ENCODE results near the gene HEATR1. TPM values are rescaled to one million over a fixed set of nuclear protein-coding genes. Genes with fewer than 3 reads are reported as not detected.
"Not testable (repeated sequence)": the region's sequence is repeated elsewhere in the genome, so short reads cannot be mapped to it uniquely, and the experiment has no call there.

The HEATR1 gene
- total and polyA plus RNA-seq, 9 donors = 13.3 to 23.1 (median 19.0) TPM

DNA sequence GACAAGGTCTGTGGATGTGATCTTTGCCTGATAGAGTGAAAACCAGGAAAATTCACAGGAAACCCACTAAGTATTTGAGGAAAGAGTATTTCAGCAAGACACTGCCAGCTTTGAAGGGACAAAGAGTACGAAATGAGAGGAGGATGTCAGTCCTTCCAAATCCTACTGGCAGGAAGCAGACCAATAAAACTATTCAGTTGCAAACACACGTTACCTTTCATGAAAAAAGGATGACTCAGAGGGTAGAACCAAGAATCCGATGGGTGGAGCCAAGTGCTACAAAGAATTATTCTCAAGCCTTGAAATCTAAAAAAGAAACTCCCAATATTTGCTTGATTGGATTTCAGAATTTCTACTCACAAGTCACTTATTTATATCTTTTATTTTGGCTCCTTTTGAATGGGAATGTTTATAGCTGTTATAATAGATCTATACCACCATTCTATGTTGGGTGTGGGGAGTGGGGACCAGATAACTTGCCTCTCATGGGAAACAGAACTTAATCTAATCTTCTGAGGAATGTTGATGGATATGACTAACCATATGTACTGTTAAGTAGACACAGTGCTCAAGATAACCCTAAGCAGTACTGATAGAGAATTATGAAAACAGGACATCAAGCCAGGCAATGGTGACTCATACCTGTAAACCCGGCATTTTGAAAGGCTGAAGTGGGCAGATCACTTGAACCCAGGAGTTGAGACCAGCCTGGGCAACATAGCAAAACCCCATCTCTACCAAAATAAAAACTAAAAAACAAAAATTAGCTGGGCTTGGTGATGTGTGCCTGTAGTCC lies 19.3 kb upstream of the HEATR1 start:
- H3K27me3 ChIP-seq (ENCODE audit: control insufficient read depth, insufficient read depth, low read length) = no peaks in the 10 kb centered on the region
- no peak overlapping the region for H3K4me3 ChIP-seq (ENCODE audit: low read length)
- 40% methylated on average over 1 of the region's 4 CpGs for WGBS (ENCODE audit: insufficient coverage)
- no peak overlapping the region for H3K27ac ChIP-seq (ENCODE audit: low read length)
- H3K4me1 ChIP-seq (ENCODE audit: control insufficient read depth, insufficient read depth, low read length) = peaks cover 5% of the 10 kb centered on the region
- no peak for DNase-seq
- H3K36me3 ChIP-seq (ENCODE audit: control insufficient read depth, insufficient read depth, low read length) = no peaks in the 10 kb centered on the region
- peaks cover 2% of the 10 kb centered on the region for H3K9me3 ChIP-seq (replicated peaks; ENCODE audit: control insufficient read depth, low read depth, low read length)

- DNase-seq = no peak
- no peak overlapping the region for H3K4me3 ChIP-seq (ENCODE audit: low read length)
- H3K27ac ChIP-seq (ENCODE audit: low read length) = no peak overlapping the region
- WGBS (ENCODE audit: insufficient coverage) = 40% methylated on average over 2 of the region's 3 CpGs
- no peaks in the 10 kb centered on the region for H3K27me3 ChIP-seq (ENCODE audit: control insufficient read depth, insufficient read depth, low read length)
- peaks cover 5% of the 10 kb centered on the region for H3K4me1 ChIP-seq (ENCODE audit: control insufficient read depth, insufficient read depth, low read length)
- peaks cover 2% of the 10 kb centered on the region for H3K9me3 ChIP-seq (replicated peaks; ENCODE audit: control insufficient read depth, low read depth, low read length)
- H3K36me3 ChIP-seq (ENCODE audit: control insufficient read depth, insufficient read depth, low read length) = no peaks in the 10 kb centered on the region
Observed at GRCh38 chr1:236622407-236622806, 18.1 kb upstream of the HEATR1 start.

- H3K4me1 ChIP-seq (ENCODE audit: control insufficient read depth, insufficient read depth, low read length) = peaks cover 10% of the 10 kb centered on the region
- H3K36me3 ChIP-seq (ENCODE audit: control insufficient read depth, insufficient read depth, low read length) = no peaks in the 10 kb centered on the region
- WGBS (ENCODE audit: insufficient coverage) = 59% methylated on average over 2 of the region's 6 CpGs
- no peaks in the 10 kb centered on the region for H3K27me3 ChIP-seq (ENCODE audit: control insufficient read depth, insufficient read depth, low read length)
- H3K9me3 ChIP-seq (replicated peaks; ENCODE audit: control insufficient read depth, low read depth, low read length) = peaks cover 2% of the 10 kb centered on the region
- no peak overlapping the region for H3K4me3 ChIP-seq (ENCODE audit: low read length)
- peak; percentile 35 for DNase-seq
- H3K27ac ChIP-seq (ENCODE audit: low read length) = peak overlapping the region; percentile 83
Observed at GRCh38 chr1:236619398-236619797, 15.1 kb upstream of the HEATR1 start.

DNA sequence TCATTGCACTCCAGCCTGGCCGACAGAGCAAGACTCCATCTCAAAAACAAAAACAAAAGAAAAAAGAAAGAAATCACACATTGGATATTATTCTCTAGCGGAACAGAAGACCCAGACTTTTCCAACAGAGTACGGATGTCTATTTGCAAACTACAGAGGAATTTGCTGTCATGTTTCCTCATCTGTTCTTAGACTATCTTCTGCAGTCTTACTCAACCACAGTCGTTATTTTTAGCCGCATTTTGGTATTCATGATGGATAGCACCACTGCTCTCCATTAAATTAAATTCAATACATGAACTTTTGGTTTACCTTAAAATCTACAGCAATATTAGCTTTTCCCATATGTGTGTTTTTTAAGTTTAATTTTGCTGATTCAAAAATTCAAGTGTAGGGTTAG lies 14.2 kb upstream of the HEATR1 start:
- peaks cover 2% of the 10 kb centered on the region for H3K9me3 ChIP-seq (replicated peaks; ENCODE audit: control insufficient read depth, low read depth, low read length)
- H3K27me3 ChIP-seq (ENCODE audit: control insufficient read depth, insufficient read depth, low read length) = no peaks in the 10 kb centered on the region
- H3K36me3 ChIP-seq (ENCODE audit: control insufficient read depth, insufficient read depth, low read length) = no peaks in the 10 kb centered on the region
- no peak overlapping the region for H3K4me3 ChIP-seq (ENCODE audit: low read length)
- peak; percentile 12 for DNase-seq
- peaks cover 10% of the 10 kb centered on the region for H3K4me1 ChIP-seq (ENCODE audit: control insufficient read depth, insufficient read depth, low read length)
- H3K27ac ChIP-seq (ENCODE audit: low read length) = no peak overlapping the region
- 100% methylated on average over 1 of the region's 5 CpGs for WGBS (ENCODE audit: insufficient coverage)

GRCh38 chr1:236615399-236616148 lies 11.3 kb upstream of the HEATR1 start:
- Histone ChIP-seq H3K27ac (ENCODE audit: low read length) (peak overlapping the region; percentile 80), H3K4me3 (ENCODE audit: low read length) (no peak overlapping the region), H3K27me3 (ENCODE audit: control insufficient read depth, insufficient read depth, low read length) (no peaks in the 10 kb centered on the region), H3K9me3 (replicated peaks; ENCODE audit: control insufficient read depth, low read depth, low read length) (no peaks in the 10 kb centered on the region), H3K4me1 (ENCODE audit: control insufficient read depth, insufficient read depth, low read length) (peaks cover 10% of the 10 kb centered on the region), H3K36me3 (ENCODE audit: control insufficient read depth, insufficient read depth, low read length) (no peaks in the 10 kb centered on the region)
- WGBS (ENCODE audit: insufficient coverage) = 85% methylated on average over 3 of the region's 12 CpGs
- DNase-seq = peak; percentile 58

DNA sequence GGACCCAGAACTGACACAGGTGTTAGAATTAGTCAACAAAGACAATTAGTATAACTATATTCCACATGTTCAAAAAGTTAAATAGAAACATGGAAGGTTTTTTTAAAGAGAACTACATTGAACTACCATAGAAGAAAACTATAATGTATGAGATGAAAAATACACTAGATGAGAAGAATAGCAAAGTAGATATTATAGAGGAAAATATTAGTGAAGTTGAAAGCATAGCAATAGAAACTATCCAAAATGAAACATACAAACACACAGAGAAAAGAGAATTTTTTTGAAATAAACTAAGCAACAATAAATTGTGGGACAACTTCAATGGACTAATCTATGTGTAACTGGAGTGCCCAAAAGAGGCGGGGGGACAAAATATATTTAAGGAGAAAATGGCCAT lies 8.0 kb upstream of the HEATR1 start:
- no CpG with 5 or more reads among the region's 1 CpG for WGBS (ENCODE audit: insufficient coverage)
- no peak for DNase-seq
- Histone ChIP-seq H3K36me3 (ENCODE audit: control insufficient read depth, insufficient read depth, low read length) (no peaks in the 10 kb centered on the region), H3K4me1 (ENCODE audit: control insufficient read depth, insufficient read depth, low read length) (peaks cover 5% of the 10 kb centered on the region), H3K27me3 (ENCODE audit: control insufficient read depth, insufficient read depth, low read length) (no peaks in the 10 kb centered on the region), H3K4me3 (ENCODE audit: low read length) (no peak overlapping the region), H3K27ac (ENCODE audit: low read length) (no peak overlapping the region), H3K9me3 (replicated peaks; ENCODE audit: control insufficient read depth, low read depth, low read length) (no peaks in the 10 kb centered on the region)

GRCh38 chr1:236608930-236609726 lies 4.8 kb upstream of the HEATR1 start:
- Histone ChIP-seq H3K4me1 (ENCODE audit: control insufficient read depth, insufficient read depth, low read length) (peaks cover 5% of the 10 kb centered on the region), H3K36me3 (ENCODE audit: control insufficient read depth, insufficient read depth, low read length) (no peaks in the 10 kb centered on the region), H3K4me3 (ENCODE audit: low read length) (no peak overlapping the region), H3K27ac (ENCODE audit: low read length) (no peak overlapping the region), H3K9me3 (replicated peaks; ENCODE audit: control insufficient read depth, low read depth, low read length) (no peaks in the 10 kb centered on the region), H3K27me3 (ENCODE audit: control insufficient read depth, insufficient read depth, low read length) (no peaks in the 10 kb centered on the region)
- no CpG with 5 or more reads among the region's 5 CpGs for WGBS (ENCODE audit: insufficient coverage)
- peak; percentile 72 for DNase-seq

DNA sequence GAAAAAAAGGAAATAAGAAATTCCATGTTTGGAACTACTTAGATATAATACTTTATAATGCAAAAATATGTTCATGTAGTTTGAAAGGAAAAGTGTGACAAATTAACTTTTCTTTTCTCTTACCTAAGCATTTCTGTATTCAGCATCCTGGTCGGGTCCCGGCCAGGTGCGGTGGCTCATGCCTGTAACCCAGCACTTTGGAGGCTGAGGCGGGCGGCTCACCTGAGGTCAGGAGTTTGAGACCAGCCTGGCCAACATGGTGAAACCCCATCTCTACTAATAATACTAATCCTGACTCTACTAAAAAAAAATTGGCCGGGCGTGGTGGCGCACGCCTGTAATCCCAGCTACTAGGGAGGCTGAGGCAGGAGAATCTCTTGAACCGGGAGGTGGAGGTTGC lies 3.3 kb upstream of the HEATR1 start:
- not testable (repeated sequence) for H3K4me1 ChIP-seq (ENCODE audit: control insufficient read depth, insufficient read depth, low read length); H3K27ac ChIP-seq (ENCODE audit: low read length); H3K36me3 ChIP-seq (ENCODE audit: control insufficient read depth, insufficient read depth, low read length); H3K9me3 ChIP-seq (replicated peaks; ENCODE audit: control insufficient read depth, low read depth, low read length); H3K27me3 ChIP-seq (ENCODE audit: control insufficient read depth, insufficient read depth, low read length); DNase-seq; H3K4me3 ChIP-seq (ENCODE audit: low read length)
- 87% methylated on average over 5 of the region's 10 CpGs for WGBS (ENCODE audit: insufficient coverage)

DNA sequence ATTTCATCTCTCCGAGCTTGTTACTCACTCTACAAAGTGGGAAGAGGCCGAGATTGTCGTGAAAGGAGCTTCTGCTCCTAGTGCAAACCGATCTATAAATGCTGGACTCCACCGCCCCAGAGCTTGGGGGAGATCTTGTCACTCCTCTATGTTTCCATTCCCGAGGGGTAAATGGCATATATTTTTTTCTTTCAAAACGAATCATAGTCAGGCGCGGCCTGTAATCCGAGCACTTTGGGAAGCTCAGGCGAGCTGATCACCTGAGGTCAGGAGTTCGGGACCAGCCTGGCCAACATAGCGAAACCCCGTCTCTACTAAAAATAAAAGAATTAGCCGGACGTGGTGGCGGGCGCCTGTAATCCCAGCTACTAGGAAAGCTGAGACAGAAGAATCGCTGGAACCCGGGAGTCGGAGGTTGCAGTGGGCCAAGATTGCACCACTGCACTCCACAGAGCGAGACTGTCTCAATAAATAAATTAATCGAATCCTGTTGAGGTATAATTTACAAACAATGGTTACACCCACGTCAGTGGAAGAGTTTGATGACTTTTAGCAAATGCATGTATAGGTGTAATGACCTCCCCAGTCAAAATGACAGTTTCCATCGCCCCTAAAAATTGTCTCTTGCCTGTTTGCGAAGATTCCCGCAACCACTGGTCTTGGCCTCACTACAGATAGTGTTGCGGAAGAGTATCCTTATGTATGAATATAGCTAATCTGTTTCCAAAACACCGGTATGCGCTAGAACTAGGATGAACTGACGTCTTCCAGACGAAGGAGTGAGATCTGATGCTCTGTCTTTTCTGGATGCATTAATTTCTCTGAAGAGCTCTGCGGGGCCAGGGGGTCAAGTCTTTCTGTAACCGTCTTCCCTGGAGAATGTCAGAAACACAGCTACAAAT lies 840 bp upstream of the HEATR1 start:
- peak overlapping the region; percentile 97 for H3K27ac ChIP-seq (ENCODE audit: low read length)
- WGBS (ENCODE audit: insufficient coverage) = 75% methylated on average over 10 of the region's 34 CpGs
- peak; percentile 10 for DNase-seq
- H3K9me3 ChIP-seq (replicated peaks; ENCODE audit: control insufficient read depth, low read depth, low read length) = no peaks in the 10 kb centered on the region
- peaks cover 13% of the 10 kb centered on the region for H3K36me3 ChIP-seq (ENCODE audit: control insufficient read depth, insufficient read depth, low read length)
- H3K27me3 ChIP-seq (ENCODE audit: control insufficient read depth, insufficient read depth, low read length) = no peaks in the 10 kb centered on the region
- peak overlapping the region; percentile 82 for H3K4me3 ChIP-seq (ENCODE audit: low read length)
- peaks cover 7% of the 10 kb centered on the region for H3K4me1 ChIP-seq (ENCODE audit: control insufficient read depth, insufficient read depth, low read length)
